ENCODE results near the gene MRPL48. TPM values are rescaled to one million over a fixed set of nuclear protein-coding genes. Genes with fewer than 3 reads are reported as not detected.
"Not testable (repeated sequence)": the region's sequence is repeated elsewhere in the genome, so short reads cannot be mapped to it uniquely, and the experiment has no call there.

Gene MRPL48
- total RNA-seq, 1 donor from 2014 or later = 27.2 TPM

DNA sequence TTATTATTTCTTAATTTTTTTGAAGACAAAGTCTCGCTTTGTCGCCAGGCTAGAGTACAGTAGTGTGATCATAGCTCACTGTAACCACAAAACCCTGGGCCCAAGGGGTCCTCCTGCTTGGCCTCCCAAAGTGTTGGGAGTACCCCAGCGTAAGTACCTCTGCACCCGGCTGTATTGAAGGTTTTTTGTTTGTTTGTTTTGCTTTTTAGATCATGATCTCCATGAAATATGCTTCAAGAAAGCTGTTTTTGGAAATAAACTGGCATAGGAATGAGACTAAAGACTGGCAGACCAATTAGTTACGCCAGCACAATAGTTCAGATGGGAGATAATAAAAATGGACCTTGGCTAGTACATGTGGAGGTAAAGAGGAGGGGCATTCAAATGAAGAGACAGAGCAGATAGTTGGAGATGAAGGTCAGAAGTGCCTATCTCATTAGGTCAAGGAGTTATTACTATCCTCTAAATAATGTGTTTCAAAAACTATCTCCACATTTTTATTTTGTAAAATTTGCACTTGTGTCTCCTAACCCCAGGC lies 4.1 kb upstream of the MRPL48 start:
- Histone ChIP-seq H3K9ac (no peak overlapping the region), H3K4me2 (no peak overlapping the region), H3K9me3 (ENCODE audit: low read depth) (no peaks in the 10 kb centered on the region), H4K20me1 (ENCODE audit: low read depth) (no peaks in the 10 kb centered on the region), H3K4me1 (peaks cover 6% of the 10 kb centered on the region), H3K36me3 (no peaks in the 10 kb centered on the region), H3K4me3 (no peak overlapping the region), H3F3A (ENCODE audit: low read depth) (peaks cover 32% of the 10 kb centered on the region), H2AFZ (replicated peaks) (no peak overlapping the region), H3K27ac (no peak overlapping the region), H3K27me3 (no peaks in the 10 kb centered on the region), H3K79me2 (ENCODE audit: low read depth) (peaks cover 7% of the 10 kb centered on the region)
- Mint-ChIP-seq H3K4me1 (peaks cover 6% of the 10 kb centered on the region), H3K27me3 (ENCODE audit: insufficient read depth, low read depth) (peaks cover 10% of the 10 kb centered on the region), H3K27ac (peak overlapping the region; percentile 5), H3K4me3 (no peak overlapping the region), H3K36me3 (no peaks in the 10 kb centered on the region), H3K9me3 (no peaks in the 10 kb centered on the region)
- TF ChIP-seq, protein P1, sequence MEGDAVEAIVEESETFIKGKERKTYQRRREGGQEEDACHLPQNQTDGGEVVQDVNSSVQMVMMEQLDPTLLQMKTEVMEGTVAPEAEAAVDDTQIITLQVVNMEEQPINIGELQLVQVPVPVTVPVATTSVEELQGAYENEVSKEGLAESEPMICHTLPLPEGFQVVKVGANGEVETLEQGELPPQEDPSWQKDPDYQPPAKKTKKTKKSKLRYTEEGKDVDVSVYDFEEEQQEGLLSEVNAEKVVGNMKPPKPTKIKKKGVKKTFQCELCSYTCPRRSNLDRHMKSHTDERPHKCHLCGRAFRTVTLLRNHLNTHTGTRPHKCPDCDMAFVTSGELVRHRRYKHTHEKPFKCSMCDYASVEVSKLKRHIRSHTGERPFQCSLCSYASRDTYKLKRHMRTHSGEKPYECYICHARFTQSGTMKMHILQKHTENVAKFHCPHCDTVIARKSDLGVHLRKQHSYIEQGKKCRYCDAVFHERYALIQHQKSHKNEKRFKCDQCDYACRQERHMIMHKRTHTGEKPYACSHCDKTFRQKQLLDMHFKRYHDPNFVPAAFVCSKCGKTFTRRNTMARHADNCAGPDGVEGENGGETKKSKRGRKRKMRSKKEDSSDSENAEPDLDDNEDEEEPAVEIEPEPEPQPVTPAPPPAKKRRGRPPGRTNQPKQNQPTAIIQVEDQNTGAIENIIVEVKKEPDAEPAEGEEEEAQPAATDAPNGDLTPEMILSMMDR (IDR thresholded peaks at IDR 0.05) = no peak
- TF ChIP-seq EZH2 (IDR thresholded peaks at IDR 0.05) (no peak), EZH2phosphoT487 (IDR thresholded peaks at IDR 0.05) (no peak)
- no peak for DNase-seq (ENCODE audit: low spot score)

DNA sequence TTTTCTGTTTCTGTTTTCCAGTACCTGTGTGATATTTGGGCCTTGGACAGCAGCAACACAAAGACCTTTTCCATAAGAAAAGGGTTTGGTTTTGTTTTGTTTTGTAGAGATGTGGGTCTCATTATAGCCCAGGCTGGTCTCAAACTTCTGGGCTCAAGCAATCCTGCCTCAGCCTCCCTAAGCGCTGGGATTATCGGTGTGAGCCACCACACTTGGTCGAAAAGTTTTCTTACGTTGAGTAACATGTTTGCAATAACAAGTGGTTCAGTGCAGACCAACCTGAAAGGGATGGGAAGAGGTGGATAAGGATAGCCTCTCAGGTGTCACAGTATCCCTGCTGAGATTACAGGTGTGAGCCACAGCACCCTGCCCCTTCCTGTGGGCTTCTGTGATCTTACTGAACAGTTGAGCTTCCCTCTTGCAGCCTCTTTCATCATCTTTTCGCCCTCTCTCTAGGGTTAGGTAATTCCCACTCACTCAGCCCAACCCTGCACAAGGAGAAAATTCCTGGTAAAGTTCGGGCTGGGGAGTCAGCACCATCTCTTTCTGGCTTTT lies 3.5 kb upstream of the MRPL48 start:
- Histone ChIP-seq H3K79me2 (ENCODE audit: low read depth) (peaks cover 7% of the 10 kb centered on the region), H3K36me3 (no peaks in the 10 kb centered on the region), H2AFZ (replicated peaks) (no peak overlapping the region), H3K27ac (no peak overlapping the region), H3K4me3 (no peak overlapping the region), H4K20me1 (ENCODE audit: low read depth) (no peaks in the 10 kb centered on the region), H3K4me1 (peaks cover 6% of the 10 kb centered on the region), H3K4me2 (no peak overlapping the region), H3K9ac (no peak overlapping the region), H3K9me3 (ENCODE audit: low read depth) (no peaks in the 10 kb centered on the region), H3F3A (ENCODE audit: low read depth) (peaks cover 38% of the 10 kb centered on the region), H3K27me3 (no peaks in the 10 kb centered on the region)
- TF ChIP-seq EZH2 (IDR thresholded peaks at IDR 0.05) = no peak
- no peak for TF ChIP-seq EZH2phosphoT487 (IDR thresholded peaks at IDR 0.05)
- TF ChIP-seq, protein P1 (IDR thresholded peaks at IDR 0.05) = no peak
- DNase-seq (ENCODE audit: low spot score) = no peak
- Mint-ChIP-seq H3K4me3 (no peak overlapping the region), H3K9me3 (no peaks in the 10 kb centered on the region), H3K4me1 (peaks cover 8% of the 10 kb centered on the region), H3K27ac (no peak overlapping the region), H3K36me3 (no peaks in the 10 kb centered on the region), H3K27me3 (ENCODE audit: insufficient read depth, low read depth) (peaks cover 7% of the 10 kb centered on the region)

DNA sequence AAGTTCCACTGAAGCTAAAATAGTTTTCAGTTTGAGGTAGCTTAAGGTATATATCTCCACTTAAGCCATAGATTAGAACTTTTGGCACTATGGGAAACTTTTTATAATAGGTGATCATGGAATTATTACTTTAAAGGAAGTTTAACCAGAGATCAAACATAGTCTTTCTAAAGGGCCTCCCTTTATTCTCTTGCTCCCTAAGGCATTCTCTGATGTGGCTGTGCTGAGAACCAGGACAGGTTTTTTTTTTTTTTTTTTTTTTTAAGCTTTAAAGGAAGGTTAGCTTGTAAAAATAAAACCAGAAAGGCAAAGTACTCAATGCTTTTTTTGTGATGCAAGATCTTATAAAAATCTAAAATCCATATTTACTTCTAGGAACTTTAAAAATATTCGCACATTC lies 2.9 kb upstream of the MRPL48 start:
- Histone ChIP-seq H3K36me3 (no peaks in the 10 kb centered on the region), H4K20me1 (ENCODE audit: low read depth) (no peaks in the 10 kb centered on the region), H3F3A (ENCODE audit: low read depth) (peaks cover 38% of the 10 kb centered on the region), H3K27me3 (no peaks in the 10 kb centered on the region), H3K9ac (no peak overlapping the region), H2AFZ (replicated peaks) (no peak overlapping the region), H3K79me2 (ENCODE audit: low read depth) (peaks cover 7% of the 10 kb centered on the region), H3K9me3 (ENCODE audit: low read depth) (no peaks in the 10 kb centered on the region), H3K4me3 (no peak overlapping the region), H3K27ac (no peak overlapping the region), H3K4me2 (no peak overlapping the region), H3K4me1 (peaks cover 6% of the 10 kb centered on the region)
- peaks cover 5% of the 10 kb centered on the region for H3K27me3 Mint-ChIP-seq (ENCODE audit: insufficient read depth, low read depth)
- no peak for TF ChIP-seq EZH2phosphoT487 (IDR thresholded peaks at IDR 0.05)
- TF ChIP-seq EZH2 (IDR thresholded peaks at IDR 0.05) = no peak
- TF ChIP-seq, protein P1 (IDR thresholded peaks at IDR 0.05) = no peak
- H3K36me3 Mint-ChIP-seq = no peaks in the 10 kb centered on the region
- no peak for DNase-seq (ENCODE audit: low spot score)
- H3K4me1 Mint-ChIP-seq = peaks cover 11% of the 10 kb centered on the region
- no peaks in the 10 kb centered on the region for H3K9me3 Mint-ChIP-seq
- no peak overlapping the region for H3K27ac Mint-ChIP-seq
- no peak overlapping the region for H3K4me3 Mint-ChIP-seq

DNA sequence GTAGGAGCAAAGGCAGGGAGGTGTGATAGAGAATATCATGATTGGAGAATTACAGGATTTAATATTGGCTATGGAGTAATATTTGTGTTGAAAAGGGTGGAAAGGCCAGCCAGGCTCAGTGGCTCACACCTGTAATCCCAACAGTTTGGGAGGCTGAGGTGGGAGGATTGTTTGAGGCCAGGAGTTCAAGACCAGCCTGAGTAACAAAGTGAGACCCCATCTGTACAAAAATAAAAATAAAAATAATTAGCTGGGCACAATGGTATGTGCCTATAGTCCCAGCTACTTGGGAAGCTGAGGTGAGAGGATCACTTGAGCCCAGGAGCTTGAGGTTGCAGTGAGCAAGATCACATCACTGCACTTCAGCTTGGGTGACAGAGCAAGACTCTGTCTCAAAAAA lies 2.2 kb upstream of the MRPL48 start:
- peaks cover 31% of the 10 kb centered on the region for H3F3A ChIP-seq (ENCODE audit: low read depth)
- H3K27ac ChIP-seq; H3K36me3 ChIP-seq; H3K27me3 ChIP-seq; H2AFZ ChIP-seq (replicated peaks); H4K20me1 ChIP-seq (ENCODE audit: low read depth); H3K27me3 Mint-ChIP-seq (ENCODE audit: insufficient read depth, low read depth); DNase-seq (ENCODE audit: low spot score); H3K4me3 Mint-ChIP-seq; H3K4me2 ChIP-seq; H3K9me3 ChIP-seq (ENCODE audit: low read depth); H3K79me2 ChIP-seq (ENCODE audit: low read depth); H3K4me3 ChIP-seq; H3K27ac Mint-ChIP-seq; H3K9me3 Mint-ChIP-seq; H3K4me1 ChIP-seq; H3K36me3 Mint-ChIP-seq; H3K9ac ChIP-seq: not testable (repeated sequence)
- H3K4me1 Mint-ChIP-seq = peaks cover 11% of the 10 kb centered on the region
